GM18867 (cell line): ENCODE data around the gene NOTCH3.

Source experiments
- ATAC-seq: cut with Tn5 transposase; IDR thresholded peaks from one replicate; pipeline ENCODE4 v1.9.1; 2021; ENCODE audit warnings: mild to moderate bottlenecking, moderate library complexity; ENCODE audit not compliant: unreplicated experiment

Gene NOTCH3

DNA sequence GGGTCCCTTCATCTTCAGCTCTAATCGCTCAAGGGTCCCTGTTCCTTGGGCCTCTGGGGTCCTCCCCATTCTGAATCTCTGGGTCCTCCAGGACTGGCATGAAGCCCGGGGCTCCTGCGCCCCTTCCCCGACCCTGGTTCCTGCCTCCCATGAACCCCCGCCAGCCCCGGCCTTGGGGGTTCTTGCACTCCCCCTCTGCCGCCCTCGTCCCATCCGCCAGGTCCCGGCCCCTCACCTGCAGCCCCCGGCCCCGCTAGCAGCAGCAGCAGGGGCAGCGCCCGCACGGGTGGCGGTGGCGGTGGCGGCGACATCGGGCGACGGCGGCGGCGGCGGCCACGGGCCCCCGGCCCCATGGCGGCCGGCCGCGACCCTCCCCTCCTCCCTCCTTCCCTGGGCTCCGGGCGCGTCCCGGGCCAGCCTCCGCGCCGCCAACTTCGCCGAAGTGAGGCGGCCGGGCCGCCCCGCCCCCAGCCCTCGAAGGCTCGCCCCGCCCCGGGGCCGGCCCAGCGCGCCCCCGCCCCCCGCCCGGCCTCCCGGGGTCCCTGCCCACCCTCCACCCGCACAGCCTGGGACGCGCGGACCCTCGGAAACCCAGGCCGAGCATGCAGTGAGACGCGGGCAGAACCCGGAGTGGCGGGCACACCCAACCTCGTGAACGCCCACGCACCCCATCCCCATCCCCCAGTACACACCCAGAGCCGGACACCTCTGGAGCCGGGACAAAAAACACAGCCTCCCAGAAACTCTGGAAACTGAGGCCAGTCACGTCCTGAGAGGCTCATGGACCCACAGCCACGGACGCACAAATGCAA, at the start of gene NOTCH3:
Gene NOTCH3 (minus strand): TSS at position 443 of the 812 bp plus-strand sequence. CDS start 90 bp downstream, at position 353.
- no peak for ATAC-seq

DNA sequence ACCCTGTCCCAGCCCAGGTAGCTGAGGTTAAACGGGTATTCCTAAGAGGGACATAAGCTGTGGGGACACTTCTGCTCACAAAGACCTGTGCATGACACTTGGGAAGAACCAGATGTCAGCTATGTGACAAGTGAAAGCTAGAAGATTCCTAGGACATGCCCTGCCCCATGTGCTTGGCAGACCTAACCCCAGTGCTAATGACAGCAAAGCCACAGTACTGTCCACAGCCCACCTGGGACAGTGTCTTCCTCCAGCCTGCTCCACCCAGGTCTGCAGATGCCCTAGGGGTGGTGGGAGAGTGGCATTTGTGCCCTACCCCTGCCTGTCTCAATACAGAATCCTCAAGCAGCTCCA, 49.8 kb upstream of the NOTCH3 start:
- no peak for ATAC-seq

DNA sequence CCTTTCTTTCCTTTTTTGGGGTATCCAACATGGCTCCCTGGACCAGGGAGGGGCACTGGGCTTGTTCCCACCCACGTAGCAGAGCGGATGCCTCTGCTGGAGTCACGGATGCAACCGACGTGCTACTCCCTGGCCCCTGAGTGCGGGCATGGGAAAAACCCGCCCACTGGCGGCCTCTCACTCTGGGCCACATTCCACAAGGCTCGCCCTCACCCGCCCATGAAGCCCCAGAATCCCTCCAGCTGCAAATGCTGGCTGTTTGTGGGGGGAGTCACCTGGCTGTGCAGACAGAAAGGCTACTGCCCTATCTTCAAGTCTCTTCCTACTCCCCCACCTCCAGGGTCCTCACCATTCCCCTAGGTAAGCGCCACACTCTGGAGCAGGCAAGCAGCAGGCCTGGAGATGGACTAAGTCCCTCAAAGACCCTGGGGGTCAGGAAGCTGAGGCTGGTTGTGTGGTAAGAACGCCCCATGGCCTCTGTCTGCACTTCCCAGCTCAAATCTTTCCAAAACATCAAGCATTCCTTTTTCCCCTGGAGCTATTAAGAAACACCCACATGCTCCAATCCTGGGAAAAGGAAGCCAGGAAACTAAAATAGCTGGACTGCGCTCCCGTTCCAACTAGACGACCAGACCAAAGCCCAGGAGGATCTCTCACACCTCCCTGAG, 49.3 kb upstream of the NOTCH3 start:
- ATAC-seq, result no peak

DNA sequence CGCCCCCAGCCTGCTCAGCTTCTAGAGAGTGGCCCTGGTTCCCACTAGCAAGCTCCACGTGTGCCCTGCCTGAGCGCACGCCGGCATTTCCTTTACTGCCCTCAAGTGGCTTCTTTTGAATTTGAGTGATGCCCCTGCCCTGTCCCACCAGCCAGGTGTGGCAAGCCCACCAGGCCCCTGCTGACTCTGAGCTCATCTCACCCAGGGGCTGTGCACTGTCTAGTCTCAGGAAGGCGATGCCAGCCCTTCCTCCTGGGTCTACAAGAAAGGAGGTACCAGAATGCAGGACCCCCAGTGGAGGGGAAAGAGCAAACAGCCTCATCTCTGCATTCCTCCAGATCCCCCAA, 48.7 kb upstream of the NOTCH3 start:
- no peak for ATAC-seq

DNA sequence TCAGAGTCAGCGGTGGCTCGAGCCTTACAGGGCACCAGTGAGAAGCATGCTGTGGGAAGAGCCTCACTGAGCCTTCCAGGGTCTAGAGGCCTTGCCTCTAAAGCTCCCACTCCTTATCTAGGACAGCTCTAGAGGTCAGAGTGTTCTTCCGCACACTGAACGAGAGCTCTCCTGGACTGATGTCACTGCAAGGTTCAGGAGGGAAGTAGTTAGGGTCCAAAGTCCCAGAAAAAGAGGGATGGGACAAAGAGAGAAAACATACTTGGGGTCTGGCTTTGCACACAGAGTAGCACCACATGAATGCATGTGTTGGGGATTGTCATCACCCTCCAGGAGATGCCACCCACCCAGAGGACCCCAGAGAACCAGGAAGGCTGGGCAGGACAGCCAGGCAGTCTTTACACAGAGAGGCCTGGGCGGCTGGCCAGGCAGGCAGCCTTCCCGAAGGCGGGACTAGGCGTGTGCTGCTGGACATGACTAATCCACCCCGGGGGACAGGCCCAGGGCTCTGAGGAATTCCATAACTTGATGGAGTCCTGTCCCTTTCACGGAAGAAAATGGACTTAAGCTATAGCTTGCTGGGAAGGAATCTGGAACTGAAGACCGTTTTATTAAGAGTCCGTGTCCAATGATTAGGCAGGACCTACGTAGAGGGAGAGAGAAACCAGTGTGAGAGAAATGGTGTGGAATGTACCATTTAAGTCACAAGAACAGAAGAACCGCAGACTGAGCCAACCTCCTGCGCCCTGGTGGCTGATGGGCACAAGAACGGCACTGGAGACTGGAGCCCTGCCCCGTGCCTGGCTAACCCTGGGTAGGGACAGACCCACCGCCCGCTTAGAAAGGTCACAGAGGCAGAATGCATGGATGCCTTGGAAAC, 48.1 kb upstream of the NOTCH3 start:
- no peak for ATAC-seq

DNA sequence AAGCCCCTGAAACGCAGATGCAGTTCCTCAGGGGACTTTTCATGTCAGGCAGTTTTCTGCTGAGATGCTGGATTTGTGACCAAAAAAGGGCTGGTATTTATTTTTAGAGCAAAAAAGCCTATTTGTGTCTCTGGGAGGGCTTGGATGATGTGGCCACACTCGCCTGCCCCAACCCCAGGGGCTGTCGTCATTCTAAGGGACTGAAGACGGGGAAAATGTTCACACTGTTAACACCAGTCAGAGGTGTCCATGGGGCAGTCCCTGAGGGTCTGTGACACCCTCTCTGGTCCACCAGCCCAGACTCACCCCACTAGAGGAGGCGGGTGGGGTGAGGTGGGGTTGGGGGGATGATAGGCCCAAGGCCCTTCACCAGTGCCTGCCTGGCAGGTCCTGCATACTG, 47.3 kb upstream of the NOTCH3 start:
- no peak for ATAC-seq

DNA sequence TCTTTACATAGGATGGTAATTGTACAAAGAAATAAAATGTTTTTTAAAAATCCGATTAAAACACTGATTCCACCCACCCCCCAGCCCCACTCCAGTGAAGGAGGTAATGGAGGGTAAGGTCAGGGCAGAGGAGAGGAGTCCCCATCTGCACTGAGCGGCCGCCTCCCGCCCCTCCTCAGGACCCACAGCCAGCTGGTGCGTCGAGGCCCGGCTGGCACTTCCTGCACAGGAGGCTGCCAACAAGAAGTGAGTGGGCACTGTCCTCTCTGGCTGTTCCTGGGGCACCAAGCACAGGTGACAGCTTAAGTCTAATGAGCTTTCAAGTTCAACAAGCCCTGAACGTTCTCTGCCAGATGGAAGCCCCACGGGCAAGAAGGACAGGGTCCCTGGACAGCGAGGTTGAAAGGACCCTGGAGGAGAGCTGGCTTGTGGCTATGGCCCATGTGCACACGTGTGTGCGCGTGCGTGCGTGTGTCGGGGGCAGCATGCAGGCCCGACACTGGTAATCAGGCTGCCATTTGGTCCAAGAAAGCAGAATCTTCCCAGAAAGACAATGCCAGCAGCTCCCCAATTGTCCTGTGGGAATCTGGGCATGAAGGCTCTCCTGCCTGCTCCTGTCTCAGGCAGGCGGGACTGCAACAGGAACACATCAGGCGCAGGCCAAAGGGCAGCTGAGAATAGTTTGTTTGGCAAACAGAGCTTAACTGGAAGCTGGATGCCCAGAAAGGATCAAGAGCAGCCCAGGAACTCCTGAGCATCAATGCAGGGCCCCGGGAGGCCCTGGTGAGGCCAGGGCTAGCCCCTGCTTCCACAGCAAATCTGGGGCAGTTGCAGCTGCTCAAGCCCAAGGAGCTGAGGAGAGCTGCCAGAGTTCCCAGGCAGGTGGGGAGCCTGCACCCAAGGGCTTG, 46.6 kb upstream of the NOTCH3 start:
- no peak for ATAC-seq

DNA sequence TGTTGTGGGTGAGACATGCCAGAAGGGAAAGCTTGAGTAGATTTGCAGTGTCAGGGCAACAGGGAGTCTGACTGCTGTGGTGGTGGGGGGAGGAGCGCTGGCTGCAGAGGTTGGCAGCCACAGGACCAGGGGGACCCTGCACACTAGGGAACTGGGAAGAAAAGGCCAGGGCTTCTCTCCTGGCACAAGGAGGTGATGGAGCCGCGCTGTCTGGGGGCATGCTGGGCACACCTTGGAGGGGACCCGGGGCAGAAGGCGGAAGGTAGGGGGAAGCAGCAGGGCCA, 45.3 kb upstream of the NOTCH3 start:
- ATAC-seq, result no peak

DNA sequence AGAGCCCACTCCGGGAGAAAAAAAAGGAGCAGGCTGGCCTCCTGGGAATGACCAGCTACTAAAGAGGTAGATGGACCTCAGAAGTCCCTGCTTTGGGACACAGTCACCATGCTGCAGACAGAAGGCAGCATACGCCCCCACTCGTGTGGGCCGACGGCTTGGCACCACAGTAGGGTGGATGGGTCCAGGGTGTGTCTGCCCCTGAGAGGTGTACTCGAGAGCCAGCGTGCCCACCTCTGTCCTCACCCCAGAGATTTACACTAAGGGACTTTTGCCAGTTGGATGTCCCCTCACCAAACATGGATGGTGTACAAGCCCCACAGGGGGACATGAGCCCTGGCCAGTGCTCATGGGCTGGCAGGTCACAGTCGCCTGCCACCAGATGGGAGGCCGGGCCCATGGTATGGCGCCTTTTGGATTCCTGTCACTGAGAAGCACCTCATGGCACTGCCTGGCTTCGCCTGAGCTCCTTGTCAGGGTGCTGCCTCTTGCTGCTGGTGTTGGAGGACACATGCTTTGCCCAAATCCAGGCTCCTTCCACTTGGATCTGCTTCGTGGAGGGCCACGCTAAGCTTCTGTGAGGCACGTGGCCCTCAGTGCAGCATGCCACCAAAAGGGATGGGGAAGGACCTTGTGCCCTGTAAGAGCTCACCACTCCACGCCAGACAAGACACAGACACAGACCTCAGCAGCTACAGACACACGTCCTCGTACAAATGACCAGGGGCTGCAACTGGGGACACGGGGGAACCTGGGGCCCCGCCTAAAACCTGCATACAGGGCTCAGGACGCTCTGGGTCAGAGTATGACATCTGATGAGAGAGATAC, 44.8 kb upstream of the NOTCH3 start:
- no peak for ATAC-seq

DNA sequence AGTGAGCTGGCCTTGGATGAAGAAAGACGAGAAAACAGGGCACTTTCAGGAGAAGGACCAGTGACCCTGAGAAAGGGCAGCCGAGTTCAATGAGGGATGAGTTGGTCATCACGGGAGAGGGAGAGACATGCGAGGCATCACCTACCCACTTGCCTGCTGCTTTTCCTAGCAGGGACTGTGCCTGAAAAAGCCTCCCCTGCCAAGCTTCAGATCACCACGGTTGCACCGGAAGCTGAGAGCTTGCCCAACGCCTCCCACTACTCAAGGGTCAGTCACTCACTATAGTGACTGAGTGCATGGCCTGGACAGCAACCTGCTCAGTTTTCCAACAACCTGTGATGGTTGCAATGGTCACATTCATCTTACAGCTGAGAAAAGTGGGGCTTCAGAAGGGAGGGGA, 44.0 kb upstream of the NOTCH3 start:
- no peak for ATAC-seq

DNA sequence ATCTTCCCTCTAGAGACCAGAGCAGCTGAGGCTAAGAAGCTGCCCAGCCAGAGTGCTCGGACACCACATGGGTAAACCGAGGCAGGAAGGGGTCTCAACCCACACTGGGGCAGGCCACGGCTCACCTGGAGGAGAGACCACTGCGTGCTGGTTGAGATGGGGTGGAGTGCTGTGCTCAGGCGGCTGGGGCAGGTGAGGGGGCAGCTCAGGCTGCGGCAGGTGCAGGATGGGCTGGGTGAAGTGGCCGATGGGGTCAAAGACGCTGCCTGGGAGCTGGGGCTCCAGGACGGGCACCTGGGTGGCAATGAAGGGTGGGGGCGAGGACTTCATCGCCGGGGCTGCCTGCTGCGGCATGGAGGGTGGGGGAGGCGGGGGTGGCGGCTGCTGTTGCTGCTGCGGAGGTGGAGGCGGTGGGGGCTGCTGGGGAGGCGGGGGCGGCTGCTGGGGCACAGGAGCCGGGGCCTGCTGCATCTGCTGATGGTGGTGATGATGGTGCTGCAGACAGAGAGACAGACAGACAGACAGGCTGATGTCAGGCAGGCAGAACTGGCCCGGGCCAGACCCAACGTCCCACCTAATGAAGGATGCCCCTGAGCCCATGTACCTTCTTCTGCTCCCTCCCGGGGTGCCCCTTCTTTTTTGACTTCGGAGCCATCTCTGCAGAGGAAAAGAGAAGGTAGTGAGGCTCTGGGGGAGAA, 43.5 kb upstream of the NOTCH3 start:
- no peak for ATAC-seq

DNA sequence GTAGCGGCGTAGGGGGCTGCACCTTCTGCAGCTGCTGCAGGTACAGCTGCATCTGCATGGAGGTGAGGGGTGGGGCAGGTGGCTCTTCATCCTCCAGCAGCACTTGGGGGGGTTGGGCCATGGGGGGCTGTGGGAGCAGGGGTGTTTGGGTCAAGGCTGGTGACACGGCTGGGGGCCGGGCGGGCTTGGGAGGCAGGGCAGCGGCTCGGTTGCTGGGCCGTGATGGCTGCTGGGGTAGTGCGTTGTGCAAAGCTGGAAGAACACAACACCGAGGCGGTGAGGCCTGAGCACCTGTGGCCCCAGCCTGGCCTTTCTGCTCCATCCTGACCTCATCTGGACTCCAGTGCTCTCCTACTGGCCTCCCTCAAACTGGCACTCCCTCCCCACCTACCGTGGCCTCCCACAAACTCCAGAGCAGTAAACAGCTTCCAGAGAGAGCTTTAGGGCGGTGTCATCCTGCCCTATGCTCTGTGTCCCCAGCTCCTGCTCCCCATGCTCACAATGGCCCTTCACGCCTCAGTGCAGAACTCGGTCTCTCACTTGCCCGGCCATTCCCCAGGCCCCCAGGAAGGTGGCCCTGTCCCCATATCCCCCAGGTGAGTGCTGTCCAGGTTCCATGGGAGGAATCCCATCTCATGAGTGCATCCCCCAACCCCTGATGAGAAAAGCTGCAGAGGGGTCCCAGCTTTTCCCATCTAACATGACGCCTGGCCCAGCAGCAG, 42.6 kb upstream of the NOTCH3 start:
- no peak for ATAC-seq

DNA sequence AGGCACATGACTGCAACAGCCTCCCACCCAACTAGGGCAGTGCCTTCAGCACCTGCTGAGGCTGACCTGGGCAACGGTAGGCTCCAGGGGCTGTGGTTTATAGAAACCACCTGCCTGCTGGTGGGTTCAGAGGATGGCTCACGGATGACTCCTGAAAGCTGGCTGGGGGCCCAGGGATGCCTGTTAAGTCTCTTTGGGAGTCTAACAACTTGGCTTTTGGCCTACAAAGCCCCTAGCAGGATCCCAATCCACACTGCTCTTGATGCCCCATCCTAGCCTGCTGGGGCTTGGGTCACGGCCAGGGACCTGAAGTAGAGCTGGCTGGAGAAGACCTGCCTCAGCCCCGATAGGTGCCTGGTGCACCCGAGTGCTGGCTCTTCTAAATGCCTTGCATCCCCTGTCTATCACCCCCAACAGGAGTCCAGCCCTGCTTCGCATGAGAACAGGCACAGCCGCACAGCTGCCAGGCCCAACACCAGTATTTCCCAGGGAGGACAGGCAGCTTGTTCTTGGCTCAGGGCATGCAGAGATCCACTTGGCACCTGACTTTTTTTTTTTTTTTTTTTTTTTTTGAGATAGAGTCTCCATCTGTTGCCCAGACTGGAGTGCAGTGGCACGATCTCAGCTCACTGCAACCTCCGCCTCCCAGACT, 40.6 kb upstream of the NOTCH3 start:
- no peak for ATAC-seq

DNA sequence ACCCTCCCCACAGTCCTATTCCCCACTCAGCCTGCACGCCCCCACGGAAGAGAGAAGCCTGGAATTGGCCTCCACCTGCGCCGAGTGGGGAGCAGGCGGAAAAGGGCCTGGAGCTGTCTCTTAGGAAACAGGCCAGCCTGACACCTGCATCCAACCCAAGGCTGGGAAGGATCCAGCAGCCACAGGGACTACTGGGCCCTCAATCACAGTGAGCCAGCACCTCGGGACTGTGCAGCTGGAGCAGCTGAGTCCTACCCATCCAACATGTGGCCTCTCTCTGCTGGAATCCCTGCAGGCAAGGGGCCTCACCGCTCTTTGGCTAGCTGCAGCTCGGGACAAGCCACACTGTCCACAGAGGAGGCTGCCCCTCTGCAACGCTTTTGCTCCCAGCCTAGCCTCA, 39.7 kb upstream of the NOTCH3 start:
- ATAC-seq, result no peak

DNA sequence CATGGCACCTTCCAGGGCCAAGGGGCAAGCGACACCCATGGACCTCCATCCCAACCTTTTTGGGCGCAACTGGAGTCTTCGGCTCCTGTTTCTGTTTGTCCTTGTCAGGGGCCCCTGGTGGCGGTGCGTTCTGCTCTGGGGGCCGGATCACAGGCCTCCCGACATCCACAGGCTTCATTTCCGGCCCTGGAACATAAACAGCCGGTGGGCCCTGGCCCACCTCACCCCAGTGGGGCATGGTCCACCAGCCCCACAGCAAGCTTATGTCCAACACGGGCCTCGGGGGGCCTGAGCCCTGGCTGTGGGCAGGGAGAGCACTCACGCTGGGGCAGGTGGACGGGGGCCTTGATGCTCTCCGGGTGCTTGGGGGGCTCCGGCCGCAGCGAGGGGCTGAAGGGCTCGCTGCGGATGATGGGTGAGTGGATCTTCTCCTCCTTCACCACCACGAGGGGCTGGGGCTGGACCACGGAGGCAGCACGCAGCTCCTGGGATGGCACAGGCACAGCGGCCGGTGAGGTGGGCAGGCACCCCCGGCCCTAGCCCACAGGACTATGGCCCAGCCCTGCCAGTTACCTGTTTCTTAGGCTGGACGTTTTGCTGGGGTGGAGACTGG, 38.6 kb upstream of the NOTCH3 start:
- no peak for ATAC-seq

DNA sequence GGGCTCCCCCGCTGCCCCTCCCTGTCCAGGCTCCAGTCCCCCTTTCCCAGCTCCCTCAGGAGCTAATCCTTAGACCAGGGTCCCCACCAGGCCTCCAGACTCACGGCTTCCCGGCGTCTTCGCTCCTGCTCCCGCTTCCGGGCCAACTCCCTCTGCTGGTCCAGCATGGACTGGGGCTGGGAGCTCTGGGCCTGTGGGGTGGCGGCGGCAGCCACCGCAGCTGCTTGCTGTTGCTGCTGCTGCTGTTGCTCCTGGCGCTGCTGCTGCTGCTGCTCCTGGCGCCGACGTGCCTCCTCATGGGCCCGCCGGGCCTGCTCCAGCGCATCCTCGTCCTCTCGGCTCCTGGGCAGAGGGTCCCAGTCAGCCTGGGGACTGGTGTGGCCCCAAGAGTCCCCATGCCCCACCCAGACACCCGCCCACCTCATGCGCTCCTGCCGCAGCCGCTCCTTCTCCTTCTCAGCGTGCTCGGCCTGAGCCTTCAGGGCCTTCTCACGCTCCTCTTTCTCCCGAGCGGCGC, 37.9 kb upstream of the NOTCH3 start:
- ATAC-seq, result no peak

DNA sequence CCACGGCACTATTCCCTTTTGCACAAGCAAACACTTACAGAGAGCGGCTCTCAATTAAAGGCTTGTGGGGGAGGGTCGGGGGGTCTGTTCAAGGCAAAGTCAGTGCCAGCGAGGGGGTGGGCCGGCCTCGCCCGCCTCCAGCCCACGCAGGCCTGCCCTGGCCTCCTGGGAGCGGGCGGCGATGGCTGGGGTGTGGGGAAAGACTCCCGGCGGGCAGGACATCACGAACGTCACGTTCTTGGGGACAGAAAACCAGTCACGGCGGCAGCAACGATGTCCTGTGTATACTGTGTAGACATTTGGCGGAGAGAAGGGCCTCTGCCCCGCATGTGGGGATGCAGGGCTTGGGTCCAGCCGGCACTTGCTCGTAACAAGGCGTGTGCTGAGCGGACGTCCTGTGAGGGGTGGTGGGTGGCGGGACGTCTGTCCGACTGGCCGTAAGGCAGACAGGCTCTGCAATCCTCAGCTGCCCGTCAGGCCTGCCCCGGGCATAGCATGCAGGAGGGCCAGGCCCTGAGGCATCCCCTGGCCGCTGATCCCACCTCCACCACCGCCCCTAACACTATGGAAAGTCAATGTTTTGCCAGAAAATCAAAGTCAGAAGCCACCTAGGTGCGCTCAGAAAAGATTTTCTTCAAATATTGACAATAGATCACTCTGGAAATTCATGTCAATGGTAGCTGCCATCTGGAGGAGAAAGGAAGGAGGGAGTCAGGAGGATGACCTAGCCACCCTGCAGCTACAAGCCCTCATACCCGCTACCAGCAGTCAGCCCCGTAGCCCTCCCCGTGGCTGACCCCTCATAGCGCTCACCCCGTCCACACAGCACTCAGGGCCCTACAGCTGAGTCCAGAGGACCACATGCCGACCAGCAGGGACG, 37.2 kb upstream of the NOTCH3 start:
- no peak for ATAC-seq
